Thyroid gland (tissue), 4 donors: ENCODE data around the gene SIDT1.

ENCODE experiments used
- POLR2A ChIP-seq, 2 donors: fragments of 450-650 bp; IDR thresholded peaks; one replicate each; pipeline ENCODE4 v1.6.1; 2017; ENCODE audit warnings: antibody characterized with exemption in 2 of 2, mild to moderate bottlenecking in 2 of 2, moderate library complexity in 1 of 2
- TF ChIP-seq, protein P1 (sequence below), 6 experiments: fragments of 200-600 bp in 3 of 6; fragments of 450-650 bp in 3 of 6; sonication (generic) in 3 of 6; IDR thresholded peaks; one replicate each; pipeline ENCODE4 v1.5.1; 2016 to 2019; ENCODE audit warnings: antibody characterized with exemption in 6 of 6, mild to moderate bottlenecking in 2 of 6, inconsistent platforms in 1 of 6, moderate library complexity in 1 of 6

- TF ChIP-seq, protein P1, sequence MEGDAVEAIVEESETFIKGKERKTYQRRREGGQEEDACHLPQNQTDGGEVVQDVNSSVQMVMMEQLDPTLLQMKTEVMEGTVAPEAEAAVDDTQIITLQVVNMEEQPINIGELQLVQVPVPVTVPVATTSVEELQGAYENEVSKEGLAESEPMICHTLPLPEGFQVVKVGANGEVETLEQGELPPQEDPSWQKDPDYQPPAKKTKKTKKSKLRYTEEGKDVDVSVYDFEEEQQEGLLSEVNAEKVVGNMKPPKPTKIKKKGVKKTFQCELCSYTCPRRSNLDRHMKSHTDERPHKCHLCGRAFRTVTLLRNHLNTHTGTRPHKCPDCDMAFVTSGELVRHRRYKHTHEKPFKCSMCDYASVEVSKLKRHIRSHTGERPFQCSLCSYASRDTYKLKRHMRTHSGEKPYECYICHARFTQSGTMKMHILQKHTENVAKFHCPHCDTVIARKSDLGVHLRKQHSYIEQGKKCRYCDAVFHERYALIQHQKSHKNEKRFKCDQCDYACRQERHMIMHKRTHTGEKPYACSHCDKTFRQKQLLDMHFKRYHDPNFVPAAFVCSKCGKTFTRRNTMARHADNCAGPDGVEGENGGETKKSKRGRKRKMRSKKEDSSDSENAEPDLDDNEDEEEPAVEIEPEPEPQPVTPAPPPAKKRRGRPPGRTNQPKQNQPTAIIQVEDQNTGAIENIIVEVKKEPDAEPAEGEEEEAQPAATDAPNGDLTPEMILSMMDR (IDR thresholded peaks at IDR 0.05), result no peak
- no peak for TF ChIP-seq POLR2A (IDR thresholded peaks at IDR 0.05)
Measured at GRCh38 chr3:113534365-113534764, 2.0 kb downstream of the SIDT1 start.
